Mesenchymal stem cell (in vitro differentiated cells and primary cell): ENCODE results near the gene NR5A2.

Experiments
- DNase-seq: peaks from one replicate; pipeline ENCODE4 v3.0.0-alpha.2; 2013
- H2AFZ ChIP-seq: one replicate; pipeline ENCODE4 v1.6.1; 2013; ENCODE audit warnings: low read depth, mild to moderate bottlenecking, control low read depth, inconsistent platforms, low read length, moderate library complexity
- H2AK5ac ChIP-seq: 2 replicates; pipeline ENCODE4 v1.6.1; 2013; ENCODE audit warnings: low read length, moderate library complexity, mild to moderate bottlenecking, inconsistent platforms; ENCODE audit not compliant: severe bottlenecking
- H2BK120ac ChIP-seq: one replicate; pipeline ENCODE4 v1.6.1; 2013; ENCODE audit warnings: low read depth, mild to moderate bottlenecking, inconsistent platforms, low read length, moderate library complexity
- H2BK12ac ChIP-seq, 2 experiments: one replicate each; pipeline ENCODE4 v1.6.1; 2013; ENCODE audit warnings: inconsistent platforms in 2 of 2, low read length in 2 of 2, mild to moderate bottlenecking in 2 of 2, moderate library complexity in 2 of 2, control low read depth in 1 of 2
- H2BK15ac ChIP-seq: one replicate; pipeline ENCODE4 v1.6.1; 2013; ENCODE audit warnings: mild to moderate bottlenecking, low read depth, inconsistent platforms; ENCODE audit not compliant: poor library complexity, severe bottlenecking
- H2BK5ac ChIP-seq: 2 replicates; pipeline ENCODE4 v1.6.1; 2013; ENCODE audit warnings: low read depth, mild to moderate bottlenecking, low read length, control low read depth, inconsistent platforms; ENCODE audit not compliant: poor library complexity, severe bottlenecking
- H3K14ac ChIP-seq, 2 experiments: one replicate each; pipeline ENCODE4 v1.6.1; 2013; ENCODE audit warnings: inconsistent platforms in 2 of 2, low read length in 2 of 2, control low read depth in 1 of 2, mild to moderate bottlenecking in 1 of 2, moderate library complexity in 1 of 2
- H3K18ac ChIP-seq, 2 experiments: one replicate each; pipeline ENCODE4 v1.6.1; 2013; ENCODE audit warnings: inconsistent platforms in 2 of 2, low read length in 2 of 2, control low read depth in 1 of 2, low read depth in 1 of 2, mild to moderate bottlenecking in 1 of 2
- H3K23ac ChIP-seq, 2 experiments: one replicate each; pipeline ENCODE4 v1.6.1; 2013; ENCODE audit warnings: inconsistent platforms in 2 of 2, low read length in 2 of 2, mild to moderate bottlenecking in 2 of 2, moderate library complexity in 2 of 2, control low read depth in 1 of 2
- H3K27ac ChIP-seq: 2 replicates; pipeline ENCODE4 v1.5.1; 2013; ENCODE audit warnings: mild to moderate bottlenecking, moderate library complexity, low read length, control low read depth, inconsistent platforms; ENCODE audit not compliant: poor library complexity, severe bottlenecking
- H3K27me3 ChIP-seq, 2 experiments: 2 replicates each; pipeline versions ENCODE4 v1.6.1 to v1.7.0; 2013; ENCODE audit warnings: low read length in 2 of 2, mild to moderate bottlenecking in 2 of 2, moderate library complexity in 2 of 2, control low read depth in 1 of 2, inconsistent platforms in 1 of 2; ENCODE audit not compliant: control insufficient read depth in 1 of 2, insufficient read depth in 1 of 2
- H3K36me3 ChIP-seq, 2 experiments: 2 replicates each; pipeline versions ENCODE4 v1.6.1 to v1.7.0; 2013; ENCODE audit warnings: low read length in 2 of 2, control low read depth in 1 of 2, inconsistent platforms in 1 of 2, low read depth in 1 of 2, mild to moderate bottlenecking in 1 of 2; ENCODE audit not compliant: insufficient read depth in 2 of 2, control insufficient read depth in 1 of 2
- H3K4ac ChIP-seq, 2 experiments: one replicate each; pipeline ENCODE4 v1.6.1; 2013; ENCODE audit warnings: inconsistent platforms in 2 of 2, low read length in 2 of 2, mild to moderate bottlenecking in 2 of 2, moderate library complexity in 2 of 2, control low read depth in 1 of 2, low read depth in 1 of 2
- H3K4me1 ChIP-seq: 2 replicates; pipeline ENCODE4 v1.6.1; 2013; ENCODE audit warnings: low read depth, low read length, control low read depth; ENCODE audit not compliant: control insufficient read depth, insufficient read depth
- H3K4me2 ChIP-seq: 2 replicates; pipeline ENCODE4 v1.6.1; 2013; ENCODE audit warnings: low read length, mild to moderate bottlenecking, inconsistent platforms; ENCODE audit not compliant: poor library complexity, severe bottlenecking
- H3K4me3 ChIP-seq, 2 experiments: 2 replicates each; pipeline versions ENCODE4 v1.5.1 to v1.7.0; 2013; ENCODE audit warnings: low read length in 2 of 2, mild to moderate bottlenecking in 2 of 2, control low read depth in 1 of 2, low read depth in 1 of 2; ENCODE audit not compliant: insufficient read depth in 1 of 2
- H3K79me1 ChIP-seq: replicated peaks from 2 replicates; pipeline ENCODE4 v1.6.1; 2013; ENCODE audit warnings: mild to moderate bottlenecking, control low read depth, low read length, inconsistent platforms; ENCODE audit not compliant: poor library complexity, severe bottlenecking
- H3K9ac ChIP-seq: 2 replicates; pipeline ENCODE4 v1.7.0; 2013; ENCODE audit warnings: mild to moderate bottlenecking, low read length, moderate library complexity
- H3K9me3 ChIP-seq: 2 replicates; pipeline ENCODE4 v1.7.0; 2013; ENCODE audit warnings: mild to moderate bottlenecking, low read length; ENCODE audit not compliant: control insufficient read depth
- H4K8ac ChIP-seq: one replicate; pipeline ENCODE4 v1.6.1; 2013; ENCODE audit warnings: inconsistent platforms, mild to moderate bottlenecking, low read length, moderate library complexity
- H4K91ac ChIP-seq: one replicate; pipeline ENCODE4 v1.6.1; 2013; ENCODE audit warnings: mild to moderate bottlenecking, low read length, inconsistent platforms
- WGBS: methylation state at CpG from one replicate; pipeline ENCODE4 v1.1.7; 2013; ENCODE audit warnings: mixed read lengths; 5-methylcytosine and 5-hydroxymethylcytosine counted together

NR5A2 gene

DNA sequence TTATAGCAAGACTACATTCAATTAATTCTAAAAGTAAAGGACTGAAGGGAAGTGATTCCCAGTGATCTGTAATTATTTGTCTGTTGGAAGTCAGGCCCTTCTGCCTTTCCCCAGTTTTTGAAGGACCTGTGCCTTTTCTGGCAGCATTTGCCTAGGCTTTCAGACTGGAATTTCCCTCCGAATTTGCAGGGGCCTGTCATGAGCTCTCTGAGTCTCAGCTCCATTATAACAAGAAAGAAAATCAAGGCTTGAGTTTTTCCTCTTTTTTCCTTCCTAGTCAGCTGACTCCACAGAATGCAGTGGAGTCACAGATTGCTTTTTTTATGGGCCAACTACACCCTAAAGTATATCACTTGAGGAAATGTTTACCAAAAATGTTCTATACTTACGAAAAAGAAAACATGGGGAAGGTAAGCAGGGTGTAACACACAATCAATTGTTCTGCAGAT, 1.1 kb downstream of the NR5A2 start:
- Histone ChIP-seq H4K8ac (no peak overlapping the region), H2BK15ac (no peak overlapping the region), H3K14ac (peak overlapping the region in 1 of 2 experiments; percentile 62), H3K4ac (no peak overlapping the region), H3K9ac (peak overlapping the region; percentile 68), H3K79me1 (no peaks in the 10 kb centered on the region), H3K4me1 (peaks cover 8% of the 10 kb centered on the region), H3K36me3 (no peaks in the 10 kb centered on the region), H2BK120ac (no peak overlapping the region), H2AK5ac (no peak overlapping the region), H2BK12ac (no peak overlapping the region), H3K4me2 (peak overlapping the region; percentile 78), H3K4me3 (peak overlapping the region; percentile 62 to 80), H3K27ac (no peak overlapping the region), H4K91ac (no peak overlapping the region), H3K9me3 (no peaks in the 10 kb centered on the region), H2AFZ (no peak overlapping the region), H3K23ac (no peak overlapping the region), H3K27me3 (peaks cover 45 to 57% of the 10 kb centered on the region in 2 experiments), H3K18ac (no peak overlapping the region), H2BK5ac (no peak overlapping the region)
- peak; percentile 12 for DNase-seq
- WGBS: 17% methylated on average over 1 of the region's 2 CpGs

DNA sequence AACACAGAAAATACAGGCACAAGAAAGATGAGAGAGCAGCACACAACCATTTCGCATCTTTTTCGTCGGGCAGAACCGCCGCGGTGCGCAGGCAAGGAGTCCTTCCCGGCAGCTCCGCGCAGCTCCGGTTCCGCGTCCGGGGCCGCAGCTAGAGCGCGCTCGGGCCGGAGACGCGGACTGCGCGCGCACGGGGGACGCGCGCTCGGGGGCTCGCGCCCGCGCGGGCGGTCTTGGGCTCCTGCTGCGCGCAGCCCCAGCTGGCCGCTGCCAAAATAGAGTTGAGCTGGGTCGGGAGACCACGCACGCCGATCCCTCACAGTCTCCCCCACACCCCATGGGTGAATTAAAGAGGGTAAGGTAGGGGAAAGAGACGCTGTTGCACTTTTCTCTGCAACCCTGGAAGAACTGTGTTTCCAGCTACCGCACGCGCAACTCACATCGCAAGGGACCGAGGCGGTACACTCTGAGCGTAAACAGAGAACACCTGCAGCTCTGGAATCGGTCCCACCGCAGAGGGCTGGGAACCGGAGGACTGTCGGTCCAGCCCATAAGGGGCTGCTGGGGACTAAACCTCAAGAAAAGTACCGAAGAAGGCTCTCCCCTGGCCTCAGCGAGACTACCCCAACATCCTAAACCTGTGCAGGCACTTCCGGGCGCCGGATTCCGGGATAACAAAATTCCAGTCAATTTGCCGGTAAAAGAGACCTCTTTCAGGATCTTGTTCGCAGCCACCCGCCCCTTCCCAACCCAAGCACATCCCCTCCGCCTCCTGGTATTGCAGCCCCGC, 1.7 kb downstream of the NR5A2 start:
- no peak overlapping the region for H2BK120ac ChIP-seq
- H2BK15ac ChIP-seq: no peak overlapping the region
- WGBS: 1% methylated on average over 44 of the region's 65 CpGs

DNA sequence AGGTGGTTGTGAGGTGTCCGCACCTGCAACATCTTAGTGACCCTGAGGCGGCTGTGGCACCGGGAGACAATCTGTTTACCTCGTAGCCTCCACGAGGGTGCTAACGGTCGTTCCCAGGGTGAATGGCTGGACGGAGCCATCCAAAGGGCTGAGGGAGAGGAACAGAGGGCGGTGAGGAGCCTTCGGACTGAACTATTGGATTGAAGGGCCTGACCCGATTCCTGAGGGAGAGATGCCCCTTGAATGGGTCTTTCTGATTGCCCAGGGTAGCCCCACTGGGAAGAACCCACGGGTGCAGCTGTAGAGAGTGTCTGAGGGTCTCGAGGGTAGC, 2.3 kb downstream of the NR5A2 start:
- H3K27me3 ChIP-seq: peaks cover 57 to 68% of the 10 kb centered on the region in 2 experiments
- WGBS: 8% methylated on average over 13 of the region's 13 CpGs
- H3K79me1 ChIP-seq: no peaks in the 10 kb centered on the region
- H3K4me3 ChIP-seq: no peak overlapping the region
- no peaks in the 10 kb centered on the region for H3K9me3 ChIP-seq
- DNase-seq: no peak
- peak overlapping the region; percentile 78 for H3K4me2 ChIP-seq
- no peak overlapping the region for H3K14ac ChIP-seq
- peak overlapping the region in 1 of 2 experiments; percentile 6 for H3K23ac ChIP-seq
- no peak overlapping the region for H2AK5ac ChIP-seq
- H3K18ac ChIP-seq: no peak overlapping the region
- no peak overlapping the region for H2BK15ac ChIP-seq
- no peak overlapping the region for H4K91ac ChIP-seq
- no peak overlapping the region for H2BK5ac ChIP-seq
- H3K36me3 ChIP-seq: no peaks in the 10 kb centered on the region
- H3K4ac ChIP-seq: no peak overlapping the region
- no peak overlapping the region for H4K8ac ChIP-seq
- H2BK12ac ChIP-seq: no peak overlapping the region
- no peak overlapping the region for H2AFZ ChIP-seq
- no peak overlapping the region for H2BK120ac ChIP-seq
- peaks cover 9% of the 10 kb centered on the region for H3K4me1 ChIP-seq
- no peak overlapping the region for H3K9ac ChIP-seq
- no peak overlapping the region for H3K27ac ChIP-seq

More for the DNA sequence above, 1.7 kb downstream of the NR5A2 start:
- Histone ChIP-seq H2BK12ac (no peak overlapping the region), H3K4me1 (peaks cover 8% of the 10 kb centered on the region), H3K36me3 (no peaks in the 10 kb centered on the region), H2BK5ac (no peak overlapping the region), H3K18ac (no peak overlapping the region), H3K23ac (peak overlapping the region in 1 of 2 experiments; percentile 6), H3K4me2 (peak overlapping the region; percentile 78), H3K4me3 (peak overlapping the region; percentile 62 to 80), H3K9me3 (no peaks in the 10 kb centered on the region), H3K4ac (no peak overlapping the region), H4K8ac (no peak overlapping the region), H2AFZ (peak overlapping the region; percentile 58), H3K27me3 (peaks cover 51 to 63% of the 10 kb centered on the region in 2 experiments), H3K14ac (peak overlapping the region in 1 of 2 experiments; percentile 62), H3K9ac (peak overlapping the region; percentile 68), H3K27ac (no peak overlapping the region), H4K91ac (no peak overlapping the region), H2AK5ac (no peak overlapping the region), H3K79me1 (no peaks in the 10 kb centered on the region)
- peak; percentile 35 for DNase-seq

DNA sequence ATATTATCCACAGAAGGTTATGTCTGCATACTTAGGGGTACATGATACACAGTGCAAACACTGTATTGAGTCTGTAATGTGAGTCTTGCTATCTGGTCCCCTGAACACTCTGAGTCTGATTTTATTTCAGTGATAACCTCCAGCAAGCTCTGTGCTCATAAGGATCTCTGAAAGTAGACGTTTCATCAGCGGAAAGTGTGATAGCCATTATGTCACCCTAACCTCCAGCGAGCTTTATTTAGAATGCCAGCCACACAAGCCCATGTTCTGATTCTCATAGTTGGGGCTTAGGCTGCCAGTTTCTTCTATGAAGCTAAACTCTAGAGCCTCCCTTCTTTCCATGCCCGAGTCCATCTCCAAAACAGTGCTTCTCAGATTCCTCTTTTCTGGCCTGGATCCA, 3.3 kb downstream of the NR5A2 start:
- Histone ChIP-seq H2BK120ac (no peak overlapping the region), H3K36me3 (no peaks in the 10 kb centered on the region), H3K4me3 (no peak overlapping the region), H3K27me3 (peaks cover 67 to 78% of the 10 kb centered on the region in 2 experiments), H3K27ac (no peak overlapping the region), H3K14ac (no peak overlapping the region), H2AFZ (no peak overlapping the region), H2BK15ac (no peak overlapping the region), H2AK5ac (no peak overlapping the region), H3K9ac (no peak overlapping the region), H3K4ac (no peak overlapping the region), H4K91ac (no peak overlapping the region), H4K8ac (no peak overlapping the region), H3K4me1 (peaks cover 16% of the 10 kb centered on the region), H2BK5ac (no peak overlapping the region), H3K4me2 (no peak overlapping the region), H2BK12ac (no peak overlapping the region), H3K9me3 (no peaks in the 10 kb centered on the region), H3K18ac (no peak overlapping the region), H3K79me1 (no peaks in the 10 kb centered on the region), H3K23ac (no peak overlapping the region)
- DNase-seq: no peak
- 57% methylated on average over 4 of the region's 4 CpGs for WGBS
